ENCODE measurements around the gene PSG2. TPM values are rescaled to one million over a fixed set of nuclear protein-coding genes. Genes with fewer than 3 reads are reported as not detected.
"Not testable (repeated sequence)": the region's sequence is repeated elsewhere in the genome, so short reads cannot be mapped to it uniquely, and the experiment has no call there.

Gene PSG2
- total RNA-seq, 1 donor from 2014 or later: 0.41 TPM

GRCh38 chr19:43105496-43105895 lies 23.0 kb upstream of the PSG2 start:
- H3K4me2 ChIP-seq (ENCODE audit: low read length): no peak overlapping the region
- H3K27me3 Mint-ChIP-seq (ENCODE audit: low read depth, unreplicated experiment): no peaks in the 10 kb centered on the region
- H3K79me2 ChIP-seq (ENCODE audit: insufficient read depth, low read length): no peaks in the 10 kb centered on the region
- H3K27me3 ChIP-seq (ENCODE audit: insufficient read depth, low read length): no peaks in the 10 kb centered on the region
- no peak overlapping the region for H3K4me3 ChIP-seq (ENCODE audit: insufficient read depth, low read depth, low read length)
- no peaks in the 10 kb centered on the region for H3K9me3 ChIP-seq (ENCODE audit: insufficient read depth, low read depth, low read length)
- H3K27ac Mint-ChIP-seq (ENCODE audit: unreplicated experiment): no peak overlapping the region
- H3K4me1 Mint-ChIP-seq (ENCODE audit: low read depth, unreplicated experiment): no peaks in the 10 kb centered on the region
- no peaks in the 10 kb centered on the region for H3K4me1 ChIP-seq (ENCODE audit: insufficient read depth, low read length)
- H3K9me3 Mint-ChIP-seq (ENCODE audit: unreplicated experiment): peaks cover 4% of the 10 kb centered on the region
- no peaks in the 10 kb centered on the region for H3K36me3 Mint-ChIP-seq (ENCODE audit: low read depth, unreplicated experiment)
- H3K27ac ChIP-seq (ENCODE audit: low read depth, low read length): no peak overlapping the region
- no peak overlapping the region for H3K9ac ChIP-seq (ENCODE audit: low read length)
- FAIRE-seq: peak; percentile 29
- DNase-seq (ENCODE audit: low read depth): peak; percentile 23
- H4K20me1 ChIP-seq (ENCODE audit: insufficient read depth, low read length): no peaks in the 10 kb centered on the region
- TF ChIP-seq EZH2 (IDR thresholded peaks at IDR 0.05; ENCODE audit: insufficient read depth, low read length) (no peak), CTCF (IDR thresholded peaks at IDR 0.05; ENCODE audit: insufficient read depth, low read depth, low read length) (no peak)
- H3K36me3 ChIP-seq (ENCODE audit: insufficient read depth, low read length): no peaks in the 10 kb centered on the region
- no peak overlapping the region for H3K4me3 Mint-ChIP-seq (ENCODE audit: unreplicated experiment)
- H2AFZ ChIP-seq (ENCODE audit: low read depth, low read length): no peak overlapping the region

- not testable (repeated sequence) for H4K20me1 ChIP-seq (ENCODE audit: insufficient read depth, low read length); H3K4me1 ChIP-seq (ENCODE audit: insufficient read depth, low read length); H3K4me1 Mint-ChIP-seq (ENCODE audit: low read depth, unreplicated experiment); H3K4me3 ChIP-seq (ENCODE audit: insufficient read depth, low read depth, low read length); H3K27ac Mint-ChIP-seq (ENCODE audit: unreplicated experiment); H3K79me2 ChIP-seq (ENCODE audit: insufficient read depth, low read length); H3K4me2 ChIP-seq (ENCODE audit: low read length); H3K27ac ChIP-seq (ENCODE audit: low read depth, low read length); H2AFZ ChIP-seq (ENCODE audit: low read depth, low read length); FAIRE-seq; H3K36me3 Mint-ChIP-seq (ENCODE audit: low read depth, unreplicated experiment); H3K9ac ChIP-seq (ENCODE audit: low read length); H3K4me3 Mint-ChIP-seq (ENCODE audit: unreplicated experiment); H3K9me3 Mint-ChIP-seq (ENCODE audit: unreplicated experiment); H3K9me3 ChIP-seq (ENCODE audit: insufficient read depth, low read depth, low read length); H3K27me3 Mint-ChIP-seq (ENCODE audit: low read depth, unreplicated experiment); H3K36me3 ChIP-seq (ENCODE audit: insufficient read depth, low read length); H3K27me3 ChIP-seq (ENCODE audit: insufficient read depth, low read length)
- peak; percentile 49 for DNase-seq (ENCODE audit: low read depth)
- peak; percentile 74 for TF ChIP-seq CTCF (IDR thresholded peaks at IDR 0.05; ENCODE audit: insufficient read depth, low read depth, low read length)
Observed at GRCh38 chr19:43104215-43104850, 21.8 kb upstream of the PSG2 start.

GRCh38 chr19:43101950-43102349 lies 19.4 kb upstream of the PSG2 start:
- no peaks in the 10 kb centered on the region for H3K79me2 ChIP-seq (ENCODE audit: insufficient read depth, low read length)
- H3K27ac ChIP-seq (ENCODE audit: low read depth, low read length): no peak overlapping the region
- no peaks in the 10 kb centered on the region for H4K20me1 ChIP-seq (ENCODE audit: insufficient read depth, low read length)
- no peaks in the 10 kb centered on the region for H3K4me1 ChIP-seq (ENCODE audit: insufficient read depth, low read length)
- H3K4me1 Mint-ChIP-seq (ENCODE audit: low read depth, unreplicated experiment): no peaks in the 10 kb centered on the region
- DNase-seq (ENCODE audit: low read depth) (no peak), FAIRE-seq (no peak)
- H3K27me3 ChIP-seq (ENCODE audit: insufficient read depth, low read length): no peaks in the 10 kb centered on the region
- H2AFZ ChIP-seq (ENCODE audit: low read depth, low read length): no peak overlapping the region
- H3K9me3 ChIP-seq (ENCODE audit: insufficient read depth, low read depth, low read length): no peaks in the 10 kb centered on the region
- no peak overlapping the region for H3K4me3 ChIP-seq (ENCODE audit: insufficient read depth, low read depth, low read length)
- TF ChIP-seq CTCF (IDR thresholded peaks at IDR 0.05; ENCODE audit: insufficient read depth, low read depth, low read length) (no peak), EZH2 (IDR thresholded peaks at IDR 0.05; ENCODE audit: insufficient read depth, low read length) (no peak)
- no peak overlapping the region for H3K4me2 ChIP-seq (ENCODE audit: low read length)
- no peaks in the 10 kb centered on the region for H3K36me3 Mint-ChIP-seq (ENCODE audit: low read depth, unreplicated experiment)
- no peak overlapping the region for H3K4me3 Mint-ChIP-seq (ENCODE audit: unreplicated experiment)
- peaks cover 15% of the 10 kb centered on the region for H3K9me3 Mint-ChIP-seq (ENCODE audit: unreplicated experiment)
- no peaks in the 10 kb centered on the region for H3K27me3 Mint-ChIP-seq (ENCODE audit: low read depth, unreplicated experiment)
- H3K9ac ChIP-seq (ENCODE audit: low read length): no peak overlapping the region
- H3K27ac Mint-ChIP-seq (ENCODE audit: unreplicated experiment): no peak overlapping the region
- H3K36me3 ChIP-seq (ENCODE audit: insufficient read depth, low read length): no peaks in the 10 kb centered on the region

GRCh38 chr19:43098416-43098815 lies 15.9 kb upstream of the PSG2 start:
- not testable (repeated sequence) for H3K27me3 Mint-ChIP-seq (ENCODE audit: low read depth, unreplicated experiment); H3K4me2 ChIP-seq (ENCODE audit: low read length); H3K79me2 ChIP-seq (ENCODE audit: insufficient read depth, low read length); H3K4me3 ChIP-seq (ENCODE audit: insufficient read depth, low read depth, low read length); H3K9me3 ChIP-seq (ENCODE audit: insufficient read depth, low read depth, low read length); H3K27me3 ChIP-seq (ENCODE audit: insufficient read depth, low read length); H3K9ac ChIP-seq (ENCODE audit: low read length); H3K36me3 ChIP-seq (ENCODE audit: insufficient read depth, low read length); FAIRE-seq; H3K4me1 Mint-ChIP-seq (ENCODE audit: low read depth, unreplicated experiment); H3K27ac Mint-ChIP-seq (ENCODE audit: unreplicated experiment); DNase-seq (ENCODE audit: low read depth); H3K27ac ChIP-seq (ENCODE audit: low read depth, low read length); H2AFZ ChIP-seq (ENCODE audit: low read depth, low read length); H4K20me1 ChIP-seq (ENCODE audit: insufficient read depth, low read length); H3K36me3 Mint-ChIP-seq (ENCODE audit: low read depth, unreplicated experiment); H3K4me3 Mint-ChIP-seq (ENCODE audit: unreplicated experiment); H3K4me1 ChIP-seq (ENCODE audit: insufficient read depth, low read length)
- H3K9me3 Mint-ChIP-seq (ENCODE audit: unreplicated experiment): peaks cover 20% of the 10 kb centered on the region
